Measurements from ENCODE around the gene CACNB3. TPM values are rescaled to one million over a fixed set of nuclear protein-coding genes. Genes with fewer than 3 reads are reported as not detected.

The CACNB3 gene
- polyA plus RNA-seq, 1 donor from 2014 or later, result 123 TPM

DNA sequence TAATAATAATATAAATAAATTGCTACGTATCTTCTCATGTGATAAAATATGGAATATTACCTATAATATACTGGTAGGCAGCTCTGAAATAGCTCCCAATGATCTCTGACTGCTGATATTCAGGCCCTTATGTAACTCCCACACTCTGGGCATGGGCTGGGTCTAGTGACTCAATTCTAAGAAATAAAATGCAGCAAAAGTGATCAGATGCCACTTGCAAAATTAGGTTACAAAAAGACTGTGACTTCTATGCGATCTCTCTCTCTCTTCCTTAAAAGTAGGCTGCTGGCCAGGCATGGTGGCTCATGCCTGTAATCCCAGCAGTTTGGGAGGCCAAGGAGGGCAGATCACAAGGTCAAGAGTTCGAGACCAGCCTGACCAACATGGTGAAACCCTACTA is 10.3 kb upstream of the CACNB3 start:
- no peak overlapping the region for H3K4me2 ChIP-seq (ENCODE audit: low read length)
- no peaks in the 10 kb centered on the region for H3K9me3 ChIP-seq (ENCODE audit: low read length)
- no peaks in the 10 kb centered on the region for H4K20me1 ChIP-seq (ENCODE audit: insufficient read depth)
- H3K4me3 ChIP-seq (ENCODE audit: low read length), result no peak overlapping the region
- H3K9me2 ChIP-seq (ENCODE audit: insufficient read depth, low read length), result no peaks in the 10 kb centered on the region
- no peak overlapping the region for H3K27ac ChIP-seq (ENCODE audit: low read length)
- no peaks in the 10 kb centered on the region for H3K27me3 ChIP-seq (ENCODE audit: insufficient read depth, low read depth, low read length)
- no peaks in the 10 kb centered on the region for H3K79me2 ChIP-seq (replicated peaks; ENCODE audit: insufficient read depth, low read length)
- TF ChIP-seq EP300 (conservative IDR thresholded peaks at IDR 0.05; ENCODE audit: poor library complexity, severe bottlenecking), result no peak
- TF ChIP-seq, protein P1, sequence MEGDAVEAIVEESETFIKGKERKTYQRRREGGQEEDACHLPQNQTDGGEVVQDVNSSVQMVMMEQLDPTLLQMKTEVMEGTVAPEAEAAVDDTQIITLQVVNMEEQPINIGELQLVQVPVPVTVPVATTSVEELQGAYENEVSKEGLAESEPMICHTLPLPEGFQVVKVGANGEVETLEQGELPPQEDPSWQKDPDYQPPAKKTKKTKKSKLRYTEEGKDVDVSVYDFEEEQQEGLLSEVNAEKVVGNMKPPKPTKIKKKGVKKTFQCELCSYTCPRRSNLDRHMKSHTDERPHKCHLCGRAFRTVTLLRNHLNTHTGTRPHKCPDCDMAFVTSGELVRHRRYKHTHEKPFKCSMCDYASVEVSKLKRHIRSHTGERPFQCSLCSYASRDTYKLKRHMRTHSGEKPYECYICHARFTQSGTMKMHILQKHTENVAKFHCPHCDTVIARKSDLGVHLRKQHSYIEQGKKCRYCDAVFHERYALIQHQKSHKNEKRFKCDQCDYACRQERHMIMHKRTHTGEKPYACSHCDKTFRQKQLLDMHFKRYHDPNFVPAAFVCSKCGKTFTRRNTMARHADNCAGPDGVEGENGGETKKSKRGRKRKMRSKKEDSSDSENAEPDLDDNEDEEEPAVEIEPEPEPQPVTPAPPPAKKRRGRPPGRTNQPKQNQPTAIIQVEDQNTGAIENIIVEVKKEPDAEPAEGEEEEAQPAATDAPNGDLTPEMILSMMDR (IDR thresholded peaks at IDR 0.05; ENCODE audit: poor library complexity, severe bottlenecking), result no peak
- TF ChIP-seq POLR2AphosphoS5 (IDR thresholded peaks at IDR 0.05), result no peak
- TF ChIP-seq EZH2 (IDR thresholded peaks at IDR 0.05; ENCODE audit: borderline replicate concordance, insufficient read depth, low read length, poor library complexity, severe bottlenecking), result no peak
- TF ChIP-seq RAD21 (conservative IDR thresholded peaks at IDR 0.05), result no peak
- no peak for TF ChIP-seq MXI1 (conservative IDR thresholded peaks at IDR 0.05; ENCODE audit: poor library complexity, severe bottlenecking)
- TF ChIP-seq, protein P2, sequence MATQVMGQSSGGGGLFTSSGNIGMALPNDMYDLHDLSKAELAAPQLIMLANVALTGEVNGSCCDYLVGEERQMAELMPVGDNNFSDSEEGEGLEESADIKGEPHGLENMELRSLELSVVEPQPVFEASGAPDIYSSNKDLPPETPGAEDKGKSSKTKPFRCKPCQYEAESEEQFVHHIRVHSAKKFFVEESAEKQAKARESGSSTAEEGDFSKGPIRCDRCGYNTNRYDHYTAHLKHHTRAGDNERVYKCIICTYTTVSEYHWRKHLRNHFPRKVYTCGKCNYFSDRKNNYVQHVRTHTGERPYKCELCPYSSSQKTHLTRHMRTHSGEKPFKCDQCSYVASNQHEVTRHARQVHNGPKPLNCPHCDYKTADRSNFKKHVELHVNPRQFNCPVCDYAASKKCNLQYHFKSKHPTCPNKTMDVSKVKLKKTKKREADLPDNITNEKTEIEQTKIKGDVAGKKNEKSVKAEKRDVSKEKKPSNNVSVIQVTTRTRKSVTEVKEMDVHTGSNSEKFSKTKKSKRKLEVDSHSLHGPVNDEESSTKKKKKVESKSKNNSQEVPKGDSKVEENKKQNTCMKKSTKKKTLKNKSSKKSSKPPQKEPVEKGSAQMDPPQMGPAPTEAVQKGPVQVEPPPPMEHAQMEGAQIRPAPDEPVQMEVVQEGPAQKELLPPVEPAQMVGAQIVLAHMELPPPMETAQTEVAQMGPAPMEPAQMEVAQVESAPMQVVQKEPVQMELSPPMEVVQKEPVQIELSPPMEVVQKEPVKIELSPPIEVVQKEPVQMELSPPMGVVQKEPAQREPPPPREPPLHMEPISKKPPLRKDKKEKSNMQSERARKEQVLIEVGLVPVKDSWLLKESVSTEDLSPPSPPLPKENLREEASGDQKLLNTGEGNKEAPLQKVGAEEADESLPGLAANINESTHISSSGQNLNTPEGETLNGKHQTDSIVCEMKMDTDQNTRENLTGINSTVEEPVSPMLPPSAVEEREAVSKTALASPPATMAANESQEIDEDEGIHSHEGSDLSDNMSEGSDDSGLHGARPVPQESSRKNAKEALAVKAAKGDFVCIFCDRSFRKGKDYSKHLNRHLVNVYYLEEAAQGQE (IDR thresholded peaks at IDR 0.05; ENCODE audit: borderline replicate concordance), result no peak
- TF ChIP-seq SMC3 (conservative IDR thresholded peaks at IDR 0.05; ENCODE audit: poor library complexity), result no peak
- TF ChIP-seq TAF1 (IDR thresholded peaks at IDR 0.05; ENCODE audit: low read depth), result no peak
- no peak overlapping the region for H3K9ac ChIP-seq (ENCODE audit: low read length)
- no peaks in the 10 kb centered on the region for H3K36me3 ChIP-seq (ENCODE audit: insufficient read depth, low read length)
- no peaks in the 10 kb centered on the region for H3F3A ChIP-seq (ENCODE audit: insufficient read depth, low read length, poor library complexity, severe bottlenecking)
- H2AFZ ChIP-seq (ENCODE audit: low read depth, low read length), result no peak overlapping the region

DNA sequence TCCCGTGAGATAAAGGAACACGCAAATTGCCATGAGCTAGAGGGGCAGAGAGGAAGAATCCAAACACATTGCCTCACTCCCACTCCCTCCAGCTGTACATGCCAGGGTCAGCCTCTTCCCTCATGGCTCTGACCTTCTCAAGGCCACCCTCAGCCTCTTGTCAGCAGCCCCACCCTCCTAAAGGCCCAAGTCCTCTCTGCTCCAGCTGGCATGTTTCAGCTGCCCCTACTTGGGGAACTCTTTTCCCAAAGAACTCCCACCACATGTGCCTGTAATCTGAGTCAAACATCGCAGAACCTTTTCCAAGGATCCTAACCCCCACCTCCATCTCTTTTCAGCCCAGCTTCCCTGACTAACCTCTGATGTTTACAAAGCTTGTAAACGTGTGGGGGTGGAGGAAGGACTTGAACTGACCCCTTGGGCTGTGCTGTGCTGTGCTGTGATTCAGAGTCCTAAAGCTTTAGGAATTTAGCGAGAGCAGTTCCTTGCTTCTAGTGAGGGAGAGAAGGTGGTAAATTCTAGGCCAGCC is 7.3 kb upstream of the CACNB3 start:
- no peak for TF ChIP-seq EP300 (conservative IDR thresholded peaks at IDR 0.05; ENCODE audit: poor library complexity, severe bottlenecking)
- no peak for TF ChIP-seq EZH2 (IDR thresholded peaks at IDR 0.05; ENCODE audit: borderline replicate concordance, insufficient read depth, low read length, poor library complexity, severe bottlenecking)
- no peak for TF ChIP-seq RAD21 (conservative IDR thresholded peaks at IDR 0.05)
- TF ChIP-seq TAF1 (IDR thresholded peaks at IDR 0.05; ENCODE audit: low read depth), result no peak
- TF ChIP-seq, protein P1 (IDR thresholded peaks at IDR 0.05; ENCODE audit: poor library complexity, severe bottlenecking), result no peak
- no peak for TF ChIP-seq POLR2AphosphoS5 (IDR thresholded peaks at IDR 0.05)
- no peak for TF ChIP-seq SMC3 (conservative IDR thresholded peaks at IDR 0.05; ENCODE audit: poor library complexity)
- H3F3A ChIP-seq (ENCODE audit: insufficient read depth, low read length, poor library complexity, severe bottlenecking), result peaks cover 4% of the 10 kb centered on the region
- no peaks in the 10 kb centered on the region for H3K36me3 ChIP-seq (ENCODE audit: insufficient read depth, low read length)
- no peak overlapping the region for H3K4me3 ChIP-seq (ENCODE audit: low read length)
- no peak overlapping the region for H3K9ac ChIP-seq (ENCODE audit: low read length)
- no peaks in the 10 kb centered on the region for H3K27me3 ChIP-seq (ENCODE audit: insufficient read depth, low read depth, low read length)
- H3K27ac ChIP-seq (ENCODE audit: low read length), result no peak overlapping the region
- peaks cover 4% of the 10 kb centered on the region for H3K79me2 ChIP-seq (replicated peaks; ENCODE audit: insufficient read depth, low read length)
- no peaks in the 10 kb centered on the region for H3K9me3 ChIP-seq (ENCODE audit: low read length)
- no peak overlapping the region for H2AFZ ChIP-seq (ENCODE audit: low read depth, low read length)
- H4K20me1 ChIP-seq (ENCODE audit: insufficient read depth), result no peaks in the 10 kb centered on the region
- H3K9me2 ChIP-seq (ENCODE audit: insufficient read depth, low read length), result no peaks in the 10 kb centered on the region
- H3K4me2 ChIP-seq (ENCODE audit: low read length), result no peak overlapping the region

Data from neural cell (in vitro differentiated cells).